NCI-H774 (cell line): ENCODE data around the gene SYN1.
A peak's percentile ranks its signal among the peaks of the same experiment; 100 is the strongest.

Experiments
- DNase-seq: peaks from one replicate; lab custom pipeline; 2025; lab: John Stamatoyannopoulos, UW

Gene SYN1

GRCh38 chrX:47523297-47523696, 96.4 kb downstream of the SYN1 start:
- DNase-seq: peak; percentile 66
